ENCODE results near the gene TXNDC15. TPM values are rescaled to one million over a fixed set of nuclear protein-coding genes. Genes with fewer than 3 reads are reported as not detected.

Gene TXNDC15
- total and polyA plus RNA-seq, 2 of the 13 experiments (the other 11 are each of a cell fraction or from before 2014, with no cell fraction given): 22.2 to 49.9 TPM

DNA sequence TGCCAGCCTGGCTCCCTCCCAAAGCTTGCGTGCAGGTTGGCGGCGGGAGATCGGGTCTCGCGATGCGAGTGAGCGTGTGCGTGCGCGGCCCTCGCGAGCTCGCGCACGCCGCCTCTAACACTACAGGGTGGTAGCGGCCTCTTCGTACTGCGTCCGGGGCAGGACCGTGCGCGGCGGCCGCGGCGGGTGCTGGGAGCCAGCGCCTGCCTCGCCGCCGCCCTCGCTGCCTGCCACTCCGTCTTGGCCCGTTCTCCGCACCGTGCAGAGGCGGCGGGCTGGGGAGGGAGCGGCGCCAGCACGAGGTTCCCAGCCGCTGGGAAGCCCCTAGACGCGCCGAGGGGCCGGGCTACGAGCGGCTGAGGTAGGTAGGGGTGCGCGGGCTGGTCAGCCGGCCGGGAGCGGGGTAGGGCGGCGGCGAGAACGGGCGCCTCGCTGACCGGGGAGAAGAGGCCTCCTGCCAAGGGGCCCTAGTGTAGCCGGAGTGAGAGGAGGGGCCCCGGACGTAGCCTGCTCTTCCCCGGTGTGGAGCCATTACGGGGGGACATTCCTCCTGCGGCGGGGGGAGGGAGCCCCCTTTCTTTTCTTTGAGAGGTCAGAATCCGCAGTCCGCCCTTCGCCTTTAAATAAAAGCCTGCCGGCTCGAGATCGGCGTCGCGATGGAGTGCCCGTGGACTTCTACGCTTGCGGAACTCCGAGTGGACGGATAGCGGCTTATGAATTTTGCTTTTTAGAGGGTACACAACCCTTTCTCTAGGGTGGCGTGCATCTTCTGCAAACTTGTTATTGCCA, 28.1 kb upstream of the TXNDC15 start, which contains the start of gene C5orf24 (continued):
- TF ChIP-seq, protein P1, sequence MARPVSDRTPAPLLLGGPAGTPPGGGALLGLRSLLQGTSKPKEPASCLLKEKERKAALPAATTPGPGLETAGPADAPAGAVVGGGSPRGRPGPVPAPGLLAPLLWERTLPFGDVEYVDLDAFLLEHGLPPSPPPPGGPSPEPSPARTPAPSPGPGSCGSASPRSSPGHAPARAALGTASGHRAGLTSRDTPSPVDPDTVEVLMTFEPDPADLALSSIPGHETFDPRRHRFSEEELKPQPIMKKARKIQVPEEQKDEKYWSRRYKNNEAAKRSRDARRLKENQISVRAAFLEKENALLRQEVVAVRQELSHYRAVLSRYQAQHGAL (CRISPR knock-in tag; IDR thresholded peaks at IDR 0.05; ENCODE audit: not compliant biosample characterization): peak; percentile 73
- TF ChIP-seq CEBPG (CRISPR knock-in tag; IDR thresholded peaks at IDR 0.05) (0 out of 2 replicates have a peak, but pooled peaks have one; percentile 12), FOSL1 (CRISPR knock-in tag; IDR thresholded peaks at IDR 0.05; ENCODE audit: borderline replicate concordance) (no peak), SNAPC2 (CRISPR knock-in tag; IDR thresholded peaks at IDR 0.05) (peak; percentile 72; the same call in 1 of the 2 replicates), CBX1 (IDR thresholded peaks at IDR 0.05; ENCODE audit: low read depth) (no peak), NR1H2 (CRISPR knock-in tag; IDR thresholded peaks at IDR 0.05; ENCODE audit: borderline replicate concordance, low read depth) (peak; percentile 94), TEAD2 (CRISPR knock-in tag; IDR thresholded peaks at IDR 0.05) (0 out of 2 replicates have a peak, but pooled peaks have one; percentile 25), ARHGAP35 (CRISPR knock-in tag; IDR thresholded peaks at IDR 0.05; ENCODE audit: borderline replicate concordance) (peak; percentile 67), JDP2 (CRISPR knock-in tag; IDR thresholded peaks at IDR 0.05; ENCODE audit: borderline replicate concordance) (no peak), POLR2G (IDR thresholded peaks at IDR 0.05; ENCODE audit: low read depth, low read length) (peak; percentile 98), BORCS8-MEF2B (CRISPR knock-in tag; IDR thresholded peaks at IDR 0.05) (peak; percentile 95), FOXP1 (IDR thresholded peaks at IDR 0.05) (no peak), FOXP1 (CRISPR knock-in tag; IDR thresholded peaks at IDR 0.05) (no peak), POGZ (CRISPR knock-in tag; IDR thresholded peaks at IDR 0.05) (peak; percentile 76), ZNF124 (CRISPR knock-in tag; IDR thresholded peaks at IDR 0.05) (no peak)
- TF ChIP-seq, protein P2, sequence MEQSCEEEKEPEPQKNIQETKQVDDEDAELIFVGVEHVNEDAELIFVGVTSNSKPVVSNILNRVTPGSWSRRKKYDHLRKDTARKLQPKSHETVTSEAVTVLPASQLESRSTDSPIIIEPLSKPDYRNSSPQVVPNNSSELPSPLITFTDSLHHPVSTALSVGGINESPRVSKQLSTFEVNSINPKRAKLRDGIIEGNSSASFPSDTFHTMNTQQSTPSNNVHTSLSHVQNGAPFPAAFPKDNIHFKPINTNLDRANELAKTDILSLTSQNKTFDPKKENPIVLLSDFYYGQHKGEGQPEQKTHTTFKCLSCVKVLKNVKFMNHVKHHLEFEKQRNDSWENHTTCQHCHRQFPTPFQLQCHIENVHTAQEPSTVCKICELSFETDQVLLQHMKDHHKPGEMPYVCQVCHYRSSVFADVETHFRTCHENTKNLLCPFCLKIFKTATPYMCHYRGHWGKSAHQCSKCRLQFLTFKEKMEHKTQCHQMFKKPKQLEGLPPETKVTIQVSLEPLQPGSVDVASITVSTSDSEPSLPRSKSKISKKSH (CRISPR knock-in tag; IDR thresholded peaks at IDR 0.05; ENCODE audit: borderline replicate concordance): 0 out of 2 replicates have a peak, but pooled peaks have one; percentile 17
- TF ChIP-seq, protein P3, sequence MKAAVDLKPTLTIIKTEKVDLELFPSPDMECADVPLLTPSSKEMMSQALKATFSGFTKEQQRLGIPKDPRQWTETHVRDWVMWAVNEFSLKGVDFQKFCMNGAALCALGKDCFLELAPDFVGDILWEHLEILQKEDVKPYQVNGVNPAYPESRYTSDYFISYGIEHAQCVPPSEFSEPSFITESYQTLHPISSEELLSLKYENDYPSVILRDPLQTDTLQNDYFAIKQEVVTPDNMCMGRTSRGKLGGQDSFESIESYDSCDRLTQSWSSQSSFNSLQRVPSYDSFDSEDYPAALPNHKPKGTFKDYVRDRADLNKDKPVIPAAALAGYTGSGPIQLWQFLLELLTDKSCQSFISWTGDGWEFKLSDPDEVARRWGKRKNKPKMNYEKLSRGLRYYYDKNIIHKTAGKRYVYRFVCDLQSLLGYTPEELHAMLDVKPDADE (CRISPR knock-in tag; IDR thresholded peaks at IDR 0.05): no peak
- TF ChIP-seq, protein P4, sequence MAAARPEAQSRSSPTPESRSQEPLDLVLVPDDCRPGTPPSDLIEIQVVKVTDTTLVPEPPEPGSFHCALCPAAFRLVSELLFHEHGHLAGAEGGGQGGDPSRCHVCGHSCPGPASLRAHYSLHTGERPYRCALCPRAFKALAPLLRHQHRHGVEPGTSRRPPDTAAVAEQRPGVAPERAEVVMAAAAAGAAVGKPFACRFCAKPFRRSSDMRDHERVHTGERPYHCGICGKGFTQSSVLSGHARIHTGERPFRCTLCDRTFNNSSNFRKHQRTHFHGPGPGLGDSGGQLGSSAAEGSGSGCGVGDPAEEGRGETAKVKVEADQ (CRISPR knock-in tag; IDR thresholded peaks at IDR 0.05; ENCODE audit: borderline replicate concordance): peak; percentile 99
- TF ChIP-seq, protein P5, sequence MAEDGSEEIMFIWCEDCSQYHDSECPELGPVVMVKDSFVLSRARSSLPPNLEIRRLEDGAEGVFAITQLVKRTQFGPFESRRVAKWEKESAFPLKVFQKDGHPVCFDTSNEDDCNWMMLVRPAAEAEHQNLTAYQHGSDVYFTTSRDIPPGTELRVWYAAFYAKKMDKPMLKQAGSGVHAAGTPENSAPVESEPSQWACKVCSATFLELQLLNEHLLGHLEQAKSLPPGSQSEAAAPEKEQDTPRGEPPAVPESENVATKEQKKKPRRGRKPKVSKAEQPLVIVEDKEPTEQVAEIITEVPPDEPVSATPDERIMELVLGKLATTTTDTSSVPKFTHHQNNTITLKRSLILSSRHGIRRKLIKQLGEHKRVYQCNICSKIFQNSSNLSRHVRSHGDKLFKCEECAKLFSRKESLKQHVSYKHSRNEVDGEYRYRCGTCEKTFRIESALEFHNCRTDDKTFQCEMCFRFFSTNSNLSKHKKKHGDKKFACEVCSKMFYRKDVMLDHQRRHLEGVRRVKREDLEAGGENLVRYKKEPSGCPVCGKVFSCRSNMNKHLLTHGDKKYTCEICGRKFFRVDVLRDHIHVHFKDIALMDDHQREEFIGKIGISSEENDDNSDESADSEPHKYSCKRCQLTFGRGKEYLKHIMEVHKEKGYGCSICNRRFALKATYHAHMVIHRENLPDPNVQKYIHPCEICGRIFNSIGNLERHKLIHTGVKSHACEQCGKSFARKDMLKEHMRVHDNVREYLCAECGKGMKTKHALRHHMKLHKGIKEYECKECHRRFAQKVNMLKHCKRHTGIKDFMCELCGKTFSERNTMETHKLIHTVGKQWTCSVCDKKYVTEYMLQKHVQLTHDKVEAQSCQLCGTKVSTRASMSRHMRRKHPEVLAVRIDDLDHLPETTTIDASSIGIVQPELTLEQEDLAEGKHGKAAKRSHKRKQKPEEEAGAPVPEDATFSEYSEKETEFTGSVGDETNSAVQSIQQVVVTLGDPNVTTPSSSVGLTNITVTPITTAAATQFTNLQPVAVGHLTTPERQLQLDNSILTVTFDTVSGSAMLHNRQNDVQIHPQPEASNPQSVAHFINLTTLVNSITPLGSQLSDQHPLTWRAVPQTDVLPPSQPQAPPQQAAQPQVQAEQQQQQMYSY (CRISPR knock-in tag; IDR thresholded peaks at IDR 0.05): no peak; the same call in 1 of the 2 replicates
- TF ChIP-seq, protein P6, sequence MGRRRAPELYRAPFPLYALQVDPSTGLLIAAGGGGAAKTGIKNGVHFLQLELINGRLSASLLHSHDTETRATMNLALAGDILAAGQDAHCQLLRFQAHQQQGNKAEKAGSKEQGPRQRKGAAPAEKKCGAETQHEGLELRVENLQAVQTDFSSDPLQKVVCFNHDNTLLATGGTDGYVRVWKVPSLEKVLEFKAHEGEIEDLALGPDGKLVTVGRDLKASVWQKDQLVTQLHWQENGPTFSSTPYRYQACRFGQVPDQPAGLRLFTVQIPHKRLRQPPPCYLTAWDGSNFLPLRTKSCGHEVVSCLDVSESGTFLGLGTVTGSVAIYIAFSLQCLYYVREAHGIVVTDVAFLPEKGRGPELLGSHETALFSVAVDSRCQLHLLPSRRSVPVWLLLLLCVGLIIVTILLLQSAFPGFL (CRISPR knock-in tag; IDR thresholded peaks at IDR 0.05): no peak

All from HepG2 (cell line).